AML-193 (cell line): Measurements from ENCODE around the gene TKT.
A peak's percentile ranks its signal among the peaks of the same experiment; 100 is the strongest.

Experiments used
- DNase-seq, 2 experiments: peaks; one replicate each; lab custom pipeline; 2025; lab: John Stamatoyannopoulos, UW

TKT gene

GRCh38 chr3:53225651-53226050 is 30.2 kb downstream of the TKT start:
- no peak for DNase-seq

- DNase-seq: no peak
Observed at GRCh38 chr3:53225181-53225580, 30.6 kb downstream of the TKT start.

GRCh38 chr3:53224536-53224935 is 31.3 kb downstream of the TKT start:
- no peak for DNase-seq

DNA sequence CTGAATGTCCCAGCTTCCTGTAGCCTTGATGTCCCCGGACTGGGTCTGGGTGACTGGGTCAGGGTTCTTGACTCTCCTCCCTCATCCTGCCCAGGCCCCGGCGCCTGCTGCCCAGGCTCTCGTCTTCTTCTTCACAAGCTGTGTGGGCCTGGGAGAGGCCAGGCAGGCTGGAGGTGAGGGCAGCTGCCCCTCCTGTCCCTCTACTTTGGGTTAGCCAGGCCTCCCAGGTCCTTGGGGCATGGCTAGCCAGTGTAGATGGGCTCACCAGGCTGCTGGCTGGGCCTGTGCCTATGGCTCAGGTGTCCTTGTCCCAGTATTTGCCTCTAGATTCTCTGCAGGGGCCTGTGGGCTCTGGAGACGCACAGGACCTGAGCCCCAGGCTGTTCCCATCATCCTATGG is 31.8 kb downstream of the TKT start:
- DNase-seq: no peak

- DNase-seq: no peak
Observed at GRCh38 chr3:53223541-53223966, 32.3 kb downstream of the TKT start.

DNA sequence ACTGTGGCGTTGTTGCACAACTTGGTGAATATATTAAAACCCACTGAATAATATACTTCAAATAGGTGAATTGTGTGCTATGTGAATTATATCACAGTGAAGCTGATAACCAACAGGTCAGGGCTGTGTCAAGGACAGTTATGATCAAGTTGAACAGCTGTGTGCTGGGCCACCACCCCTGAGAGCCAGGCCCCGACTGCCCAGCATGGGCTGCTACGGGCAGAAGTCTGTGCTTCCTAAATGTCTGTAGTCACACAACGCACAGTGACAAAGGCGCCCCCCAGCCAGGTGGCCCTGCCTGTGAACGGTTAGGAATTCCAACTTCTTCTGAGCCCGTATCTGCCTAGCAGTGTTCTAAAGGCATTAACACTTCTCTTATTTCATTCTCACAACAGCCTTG is 32.8 kb downstream of the TKT start:
- no peak for DNase-seq

GRCh38 chr3:53222183-53222901 is 33.5 kb downstream of the TKT start:
- no peak for DNase-seq

DNA sequence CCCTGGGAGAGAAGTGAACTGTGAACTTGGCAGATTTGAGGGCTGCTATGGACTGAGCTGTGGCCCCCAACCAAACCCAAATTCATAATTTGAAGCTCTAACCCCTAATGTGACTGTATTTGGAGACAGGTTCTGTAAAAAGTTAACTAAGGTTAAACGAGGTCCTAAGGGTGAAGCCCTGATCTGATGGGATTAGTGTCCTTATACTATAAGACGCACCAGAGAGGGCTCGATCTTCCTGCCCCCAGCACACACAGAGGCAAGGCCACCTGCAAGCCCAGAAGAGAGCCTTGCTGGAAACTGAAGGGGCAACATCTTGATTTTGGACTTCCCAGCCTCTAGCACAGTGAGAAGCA is 34.0 kb downstream of the TKT start:
- DNase-seq: no peak

GRCh38 chr3:53221345-53221744 is 34.5 kb downstream of the TKT start:
- DNase-seq: no peak

DNA sequence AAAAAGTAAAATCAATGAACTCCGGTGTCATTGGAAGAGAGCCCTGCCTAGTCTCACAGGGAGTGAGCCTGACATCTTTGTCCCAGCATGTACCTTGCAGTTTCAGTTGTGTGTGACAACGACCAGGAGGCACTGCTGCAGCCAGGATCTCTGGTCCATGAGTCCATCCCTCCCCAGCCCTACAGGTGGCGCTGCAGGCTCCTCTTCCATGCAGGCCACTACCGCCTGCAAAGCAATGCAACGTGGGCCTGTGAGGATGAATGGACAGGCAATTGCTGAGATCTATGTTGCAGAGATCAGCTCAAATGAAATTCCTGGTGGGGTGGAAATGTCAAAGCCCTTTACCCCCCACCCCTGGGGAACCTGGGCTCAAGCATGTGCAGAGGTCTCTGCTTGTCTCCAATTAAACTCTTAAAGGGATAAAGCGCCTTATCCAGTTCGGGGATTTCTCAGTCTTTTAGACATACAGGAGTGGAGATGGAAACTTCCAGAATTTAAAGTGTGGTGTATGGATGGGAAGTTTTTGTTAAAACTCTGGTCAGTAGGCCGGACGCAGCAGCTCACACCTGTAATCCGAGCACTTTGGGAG is 35.8 kb downstream of the TKT start:
- peak; percentile 85 to 92 for DNase-seq

- peak; percentile 17 to 61 for DNase-seq
Observed at GRCh38 chr3:53218131-53218530, 37.7 kb downstream of the TKT start.

- DNase-seq: no peak
Observed at GRCh38 chr3:53217175-53217574, 38.6 kb downstream of the TKT start.

GRCh38 chr3:53216723-53217122 is 39.1 kb downstream of the TKT start:
- no peak for DNase-seq

- no peak for DNase-seq
Observed at GRCh38 chr3:53215816-53216215, 40.0 kb downstream of the TKT start.

- no peak for DNase-seq
Observed at GRCh38 chr3:53213276-53213675, 42.5 kb downstream of the TKT start.

- DNase-seq: no peak
Observed at GRCh38 chr3:53211706-53212702, 43.8 kb downstream of the TKT start.

- DNase-seq: no peak
Observed at GRCh38 chr3:53202331-53203015, 53.3 kb downstream of the TKT start.

GRCh38 chr3:53200501-53201498 is 55.0 kb downstream of the TKT start:
- no peak for DNase-seq

GRCh38 chr3:53199834-53200233 is 56.0 kb downstream of the TKT start:
- DNase-seq: peak; percentile 24 to 30

GRCh38 chr3:53198996-53199395 is 56.8 kb downstream of the TKT start:
- DNase-seq: no peak
